Measurements from ENCODE around the gene RGS7.
A peak's percentile ranks its signal among the peaks of the same experiment; 100 is the strongest.
"Not testable (repeated sequence)": the region's sequence is repeated elsewhere in the genome, so short reads cannot be mapped to it uniquely, and the experiment has no call there.

The RGS7 gene

DNA sequence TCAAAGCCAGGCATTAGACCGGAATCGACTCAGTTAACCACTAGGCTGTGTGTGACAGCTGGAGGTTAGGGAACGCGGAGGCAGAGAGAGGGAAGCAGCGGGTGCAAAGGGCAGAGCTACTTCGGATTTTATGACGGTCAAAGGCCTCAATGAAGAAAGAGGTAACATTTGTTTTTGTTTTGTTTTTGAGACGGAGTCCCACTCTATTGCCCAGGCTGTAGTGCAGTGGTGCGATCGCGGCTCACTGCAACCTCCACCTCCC lies 468.3 kb downstream of the RGS7 start:
- TF ChIP-seq, protein P1, sequence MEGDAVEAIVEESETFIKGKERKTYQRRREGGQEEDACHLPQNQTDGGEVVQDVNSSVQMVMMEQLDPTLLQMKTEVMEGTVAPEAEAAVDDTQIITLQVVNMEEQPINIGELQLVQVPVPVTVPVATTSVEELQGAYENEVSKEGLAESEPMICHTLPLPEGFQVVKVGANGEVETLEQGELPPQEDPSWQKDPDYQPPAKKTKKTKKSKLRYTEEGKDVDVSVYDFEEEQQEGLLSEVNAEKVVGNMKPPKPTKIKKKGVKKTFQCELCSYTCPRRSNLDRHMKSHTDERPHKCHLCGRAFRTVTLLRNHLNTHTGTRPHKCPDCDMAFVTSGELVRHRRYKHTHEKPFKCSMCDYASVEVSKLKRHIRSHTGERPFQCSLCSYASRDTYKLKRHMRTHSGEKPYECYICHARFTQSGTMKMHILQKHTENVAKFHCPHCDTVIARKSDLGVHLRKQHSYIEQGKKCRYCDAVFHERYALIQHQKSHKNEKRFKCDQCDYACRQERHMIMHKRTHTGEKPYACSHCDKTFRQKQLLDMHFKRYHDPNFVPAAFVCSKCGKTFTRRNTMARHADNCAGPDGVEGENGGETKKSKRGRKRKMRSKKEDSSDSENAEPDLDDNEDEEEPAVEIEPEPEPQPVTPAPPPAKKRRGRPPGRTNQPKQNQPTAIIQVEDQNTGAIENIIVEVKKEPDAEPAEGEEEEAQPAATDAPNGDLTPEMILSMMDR (IDR thresholded peaks at IDR 0.05; ENCODE audit: insufficient read depth, low read depth, low read length, missing control alignments), result no peak
- DNase-seq (ENCODE audit: low read depth), result no peak
- H3K4me3 ChIP-seq (ENCODE audit: low read depth, low read length), result no peak overlapping the region

DNA sequence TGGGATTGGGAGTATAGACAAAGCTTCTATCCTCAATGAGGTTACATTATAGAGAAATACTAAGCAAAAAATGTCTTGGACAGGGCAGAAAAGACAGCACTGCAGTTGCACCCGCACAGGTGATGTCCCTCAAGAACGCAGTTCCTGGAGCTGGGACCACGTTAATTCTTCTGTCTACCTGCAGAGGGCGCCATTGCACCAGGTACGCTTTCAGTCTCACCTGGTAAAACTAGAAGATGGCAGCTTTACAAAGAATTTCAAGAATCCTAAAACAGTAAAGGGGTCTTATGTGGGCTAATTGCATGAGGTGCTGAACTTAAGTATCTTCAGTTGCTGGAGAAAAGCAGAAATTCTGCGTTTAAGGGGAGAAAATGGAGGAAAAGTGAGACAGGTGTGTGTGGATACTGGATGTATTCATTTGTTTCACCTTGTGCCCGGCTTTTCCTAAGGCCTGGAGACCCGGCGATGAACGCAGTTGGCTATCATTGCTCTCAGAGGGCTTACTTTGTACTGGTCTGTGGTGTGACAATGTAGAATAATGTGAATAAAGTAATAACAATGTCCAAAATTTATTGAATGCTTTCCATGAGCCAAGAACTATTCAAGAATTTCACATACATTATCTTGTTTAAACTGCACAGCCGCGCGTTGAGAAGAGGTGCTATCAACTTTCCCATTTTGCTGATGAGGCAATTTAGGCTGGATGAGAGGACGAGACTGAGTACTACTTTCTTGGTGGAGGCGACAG lies 468.8 kb downstream of the RGS7 start:
- TF ChIP-seq, protein P1 (IDR thresholded peaks at IDR 0.05; ENCODE audit: insufficient read depth, low read depth, low read length, missing control alignments), result peak; percentile 73

DNA sequence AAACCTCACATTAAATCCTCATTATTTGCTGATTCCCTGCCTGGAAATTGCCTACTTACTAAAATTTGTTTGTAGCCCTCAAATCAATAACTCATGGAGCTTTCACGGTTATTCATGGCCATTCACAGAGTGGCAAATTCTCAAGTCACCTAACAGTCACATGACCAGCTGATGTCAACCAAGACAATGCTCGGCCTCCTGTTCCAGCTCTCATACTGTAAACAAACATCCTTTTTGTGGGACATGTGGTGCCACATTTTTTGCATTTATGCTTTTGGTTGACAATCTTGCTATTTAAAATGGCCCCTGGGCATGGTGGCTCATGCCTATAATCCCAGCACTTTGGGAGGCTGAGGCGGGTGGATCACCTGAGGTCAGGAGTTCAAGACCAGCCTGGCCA lies 473.5 kb downstream of the RGS7 start:
- H3K4me3 ChIP-seq (ENCODE audit: low read depth, low read length), result no peak overlapping the region
- no peak for DNase-seq (ENCODE audit: low read depth)
- TF ChIP-seq, protein P1 (IDR thresholded peaks at IDR 0.05; ENCODE audit: insufficient read depth, low read depth, low read length, missing control alignments), result no peak

More for the DNA sequence above, 468.8 kb downstream of the RGS7 start:
- H3K4me3 ChIP-seq (ENCODE audit: low read depth, low read length), result no peak overlapping the region
- DNase-seq (ENCODE audit: low read depth), result peak; percentile 53

DNA sequence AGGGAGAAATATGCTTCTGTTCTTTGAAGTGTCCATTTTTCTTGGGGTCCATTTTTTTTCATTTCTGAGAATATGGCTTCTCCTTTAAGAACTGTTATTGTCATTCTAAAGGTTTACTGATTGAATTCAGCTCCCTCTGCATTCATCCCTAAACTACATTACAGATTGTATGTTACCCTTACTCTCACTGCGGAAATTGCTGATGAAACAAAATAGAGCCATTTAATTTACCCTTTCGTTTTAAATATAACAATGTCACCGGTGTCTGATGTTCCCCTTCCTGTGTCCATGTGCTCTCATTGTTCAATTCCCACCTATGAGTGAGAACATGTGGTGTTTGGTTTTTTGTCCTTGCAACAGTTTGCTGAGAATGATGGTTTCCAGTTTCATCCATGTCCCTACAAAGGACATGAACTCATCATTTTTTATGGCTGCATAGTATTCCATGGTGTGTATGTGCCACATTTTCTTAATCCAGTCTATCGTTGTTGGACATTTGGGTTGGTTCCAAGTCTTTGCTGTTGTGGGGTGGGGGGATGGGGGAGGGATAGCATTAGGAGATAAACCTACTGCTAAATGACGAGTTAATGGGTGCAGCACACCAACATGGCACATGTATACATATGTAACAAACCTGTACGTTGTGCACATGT lies 474.2 kb downstream of the RGS7 start:
- H3K4me3 ChIP-seq (ENCODE audit: low read depth, low read length); DNase-seq (ENCODE audit: low read depth): not testable (repeated sequence)

DNA sequence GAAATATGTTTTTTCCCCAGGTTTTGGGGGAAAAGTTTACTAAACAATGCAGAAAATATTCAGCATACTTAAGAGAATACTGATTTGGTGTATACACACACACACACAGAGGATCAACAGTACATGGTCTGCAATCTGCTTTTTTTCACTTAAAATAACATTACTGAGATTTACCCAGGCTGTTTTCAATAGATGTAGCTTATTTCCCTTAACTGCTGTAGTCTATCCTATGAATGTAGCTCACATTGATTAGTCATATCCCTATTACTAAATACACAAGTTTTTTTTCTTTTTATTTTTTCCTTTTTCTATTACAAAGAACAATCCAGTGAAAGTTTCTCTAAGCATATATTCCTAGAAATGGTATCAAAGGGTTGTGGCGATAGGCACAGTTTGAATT lies 478.4 kb downstream of the RGS7 start:
- TF ChIP-seq, protein P1 (IDR thresholded peaks at IDR 0.05; ENCODE audit: insufficient read depth, low read depth, low read length, missing control alignments), result no peak
- H3K4me3 ChIP-seq (ENCODE audit: low read depth, low read length), result no peak overlapping the region
- no peak for DNase-seq (ENCODE audit: low read depth)

DNA sequence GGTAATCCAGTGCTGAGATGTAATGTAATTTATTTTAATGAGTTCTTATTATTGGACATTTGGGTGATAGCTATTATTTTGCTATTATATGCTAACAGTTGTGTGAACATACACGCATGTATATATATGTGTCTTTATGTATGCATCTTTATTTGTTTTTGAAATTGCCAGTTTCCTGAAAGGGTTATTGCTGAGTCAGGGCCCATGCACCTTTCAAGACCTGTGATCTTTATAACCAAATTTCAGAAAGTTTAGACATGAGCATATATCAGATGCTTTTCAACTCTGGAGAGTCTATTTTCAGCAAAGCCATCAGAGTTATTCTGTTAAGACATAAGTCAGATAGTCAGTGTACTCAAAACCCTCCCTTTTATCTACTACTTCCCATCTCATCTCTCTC lies 479.4 kb downstream of the RGS7 start:
- TF ChIP-seq, protein P1 (IDR thresholded peaks at IDR 0.05; ENCODE audit: insufficient read depth, low read depth, low read length, missing control alignments), result no peak
- H3K4me3 ChIP-seq (ENCODE audit: low read depth, low read length), result no peak overlapping the region
- no peak for DNase-seq (ENCODE audit: low read depth)

DNA sequence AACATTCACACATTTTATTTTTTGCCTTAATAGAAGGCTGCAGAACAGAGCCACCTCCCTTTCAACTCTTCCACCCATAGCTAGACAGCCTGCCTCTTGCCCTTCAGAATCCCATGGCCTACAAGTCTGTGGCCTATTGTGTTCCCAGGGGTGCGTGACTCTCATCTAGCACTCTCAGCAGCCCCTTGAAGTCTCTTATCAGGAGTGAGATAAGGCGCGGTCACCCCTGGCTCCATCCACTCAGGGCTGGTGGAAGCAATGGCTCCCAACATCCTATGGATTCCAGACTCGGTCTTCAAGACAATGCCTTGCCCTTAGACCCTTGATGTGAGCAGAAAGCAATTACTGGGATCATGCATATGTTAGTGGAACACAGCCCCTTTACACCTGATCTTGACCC lies 480.9 kb downstream of the RGS7 start:
- no peak for DNase-seq (ENCODE audit: low read depth)
- no peak overlapping the region for H3K4me3 ChIP-seq (ENCODE audit: low read depth, low read length)
- TF ChIP-seq, protein P1 (IDR thresholded peaks at IDR 0.05; ENCODE audit: insufficient read depth, low read depth, low read length, missing control alignments), result no peak
